HG03469 (cell line): ENCODE measurements around the gene KCTD16.

Source experiments
- ATAC-seq: cut with Tn5 transposase; IDR thresholded peaks from one replicate; pipeline ENCODE4 v1.9.1; 2021; ENCODE audit warnings: mild to moderate bottlenecking, moderate library complexity, moderate number of reproducible peaks; ENCODE audit not compliant: unreplicated experiment

The KCTD16 gene

GRCh38 chr5:144329681-144330080 lies 159.0 kb downstream of the KCTD16 start:
- ATAC-seq: no peak

- ATAC-seq: no peak
Measured at GRCh38 chr5:144331361-144331760, 160.7 kb downstream of the KCTD16 start.

GRCh38 chr5:144332265-144332664 lies 161.6 kb downstream of the KCTD16 start:
- ATAC-seq: no peak

GRCh38 chr5:144333336-144333920 lies 162.8 kb downstream of the KCTD16 start:
- ATAC-seq: no peak

GRCh38 chr5:144335561-144335960 lies 164.9 kb downstream of the KCTD16 start:
- peak; percentile 56 for ATAC-seq

GRCh38 chr5:144336191-144336961 lies 165.7 kb downstream of the KCTD16 start:
- ATAC-seq: no peak

GRCh38 chr5:144352330-144352729 lies 181.7 kb downstream of the KCTD16 start:
- ATAC-seq: no peak

GRCh38 chr5:144352732-144353317 lies 182.2 kb downstream of the KCTD16 start:
- ATAC-seq: no peak

GRCh38 chr5:144356489-144356888 lies 185.8 kb downstream of the KCTD16 start:
- no peak for ATAC-seq

- ATAC-seq: no peak
Measured at GRCh38 chr5:144361406-144361805, 190.7 kb downstream of the KCTD16 start.

GRCh38 chr5:144365885-144366284 lies 195.2 kb downstream of the KCTD16 start:
- ATAC-seq: no peak

- ATAC-seq: no peak
Measured at GRCh38 chr5:144367991-144368390, 197.3 kb downstream of the KCTD16 start.

GRCh38 chr5:144368556-144368955 lies 197.9 kb downstream of the KCTD16 start:
- no peak for ATAC-seq

- ATAC-seq: peak; percentile 89
Measured at GRCh38 chr5:144369006-144369405, 198.3 kb downstream of the KCTD16 start.

GRCh38 chr5:144370273-144370672 lies 199.6 kb downstream of the KCTD16 start:
- ATAC-seq: no peak

GRCh38 chr5:144374637-144375036 lies 204.0 kb downstream of the KCTD16 start:
- ATAC-seq: no peak

- ATAC-seq: no peak
Measured at GRCh38 chr5:144377207-144377606, 206.5 kb downstream of the KCTD16 start.

- ATAC-seq: no peak
Measured at GRCh38 chr5:144378681-144379080, 208.0 kb downstream of the KCTD16 start.

GRCh38 chr5:144385597-144385996 lies 214.9 kb downstream of the KCTD16 start:
- ATAC-seq: no peak

GRCh38 chr5:144386315-144386714 lies 215.6 kb downstream of the KCTD16 start:
- no peak for ATAC-seq

GRCh38 chr5:144390133-144390532 lies 219.5 kb downstream of the KCTD16 start:
- ATAC-seq: no peak

GRCh38 chr5:144391044-144391443 lies 220.4 kb downstream of the KCTD16 start:
- ATAC-seq: no peak
